Colonic mucosa (tissue), 4 donors: ENCODE results near the gene C16orf92. TPM values are rescaled to one million over a fixed set of nuclear protein-coding genes. Genes with fewer than 3 reads are reported as not detected.

Source experiments
- DNase-seq: peaks from one replicate; pipeline ENCODE4 v3.0.0-alpha.2; 2020
- H3K27ac ChIP-seq: fragments of 200-600 bp; one replicate; pipeline ENCODE4 v1.8.0; 2021
- H3K27me3 ChIP-seq: fragments of 200-600 bp; one replicate; pipeline ENCODE4 v1.8.0; 2021
- H3K36me3 ChIP-seq: fragments of 200-600 bp; one replicate; pipeline ENCODE4 v1.8.0; 2021
- H3K4me1 ChIP-seq: fragments of 200-600 bp; one replicate; pipeline ENCODE4 v1.8.0; 2021; ENCODE audit warnings: mild to moderate bottlenecking
- H3K4me3 ChIP-seq: fragments of 200-600 bp; one replicate; pipeline ENCODE4 v1.8.0; 2021
- H3K9ac ChIP-seq, 2 donors: one replicate each; pipeline ENCODE4 v1.7.0; 2013; ENCODE audit warnings: control low read depth in 2 of 2, low read depth in 2 of 2, low read length in 2 of 2
- H3K9me3 ChIP-seq: fragments of 200-600 bp; one replicate; pipeline ENCODE4 v1.8.0; 2021
- intact Hi-C: fragments of 100-400 bp; cut with DNase I; formaldehyde crosslinking; loops from one replicate; pipeline ENCODE4 v1.14.1; 2022
- total RNA-seq, 2 donors: library from RNA; stranded (reverse); fragmentation: NEBNext Ultra II Directional in 1 of 2; extraction: Animal tissue kit (Norgen Biotek cat#: 25700) in 1 of 2; gene quantifications; one replicate each; pipeline ENCODE4 v1.2.1, GENCODE V29; 2021
- TF ChIP-seq, protein P1 (sequence below): fragments of 200-600 bp; IDR thresholded peaks from one replicate; pipeline ENCODE4 v1.8.0; 2022; ENCODE audit warnings: antibody characterized with exemption, mild to moderate bottlenecking
- donor health status: healthy.
- donor health status: DM: no; HTN: no; CAD: no.
- donor health status: DM: no; HTN: no; CAD: no.

The C16orf92 gene
- total RNA-seq, 2 donors from 2014 or later = not detected

DNA sequence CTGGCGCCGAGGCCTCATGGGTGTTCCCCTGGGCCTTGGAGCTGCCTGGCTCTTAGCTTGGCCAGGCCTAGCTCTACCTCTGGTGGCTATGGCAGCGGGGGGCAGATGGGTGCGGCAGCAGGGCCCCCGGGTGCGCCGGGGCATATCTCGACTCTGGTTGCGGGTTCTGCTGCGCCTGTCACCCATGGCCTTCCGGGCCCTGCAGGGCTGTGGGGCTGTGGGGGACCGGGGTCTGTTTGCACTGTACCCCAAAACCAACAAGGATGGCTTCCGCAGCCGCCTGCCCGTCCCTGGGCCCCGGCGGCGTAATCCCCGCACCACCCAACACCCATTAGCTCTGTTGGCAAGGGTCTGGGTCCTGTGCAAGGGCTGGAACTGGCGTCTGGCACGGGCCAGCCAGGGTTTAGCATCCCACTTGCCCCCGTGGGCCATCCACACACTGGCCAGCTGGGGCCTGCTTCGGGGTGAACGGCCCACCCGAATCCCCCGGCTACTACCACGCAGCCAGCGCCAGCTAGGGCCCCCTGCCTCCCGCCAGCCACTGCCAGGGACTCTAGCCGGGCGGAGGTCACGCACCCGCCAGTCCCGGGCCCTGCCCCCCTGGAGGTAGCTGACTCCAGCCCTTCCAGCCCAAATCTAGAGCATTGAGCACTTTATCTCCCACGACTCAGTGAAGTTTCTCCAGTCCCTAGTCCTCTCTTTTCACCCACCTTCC, 35.5 kb upstream of the C16orf92 start:
- Histone ChIP-seq H3K9me3 (no peaks in the 10 kb centered on the region), H3K27me3 (no peaks in the 10 kb centered on the region), H3K36me3 (peaks cover 8% of the 10 kb centered on the region), H3K27ac (no peak overlapping the region), H3K9ac (no peak overlapping the region), H3K4me3 (no peak overlapping the region), H3K4me1 (peaks cover 4% of the 10 kb centered on the region)
- intact Hi-C loops = no loop called here
- DNase-seq = no peak
- TF ChIP-seq, protein P1, sequence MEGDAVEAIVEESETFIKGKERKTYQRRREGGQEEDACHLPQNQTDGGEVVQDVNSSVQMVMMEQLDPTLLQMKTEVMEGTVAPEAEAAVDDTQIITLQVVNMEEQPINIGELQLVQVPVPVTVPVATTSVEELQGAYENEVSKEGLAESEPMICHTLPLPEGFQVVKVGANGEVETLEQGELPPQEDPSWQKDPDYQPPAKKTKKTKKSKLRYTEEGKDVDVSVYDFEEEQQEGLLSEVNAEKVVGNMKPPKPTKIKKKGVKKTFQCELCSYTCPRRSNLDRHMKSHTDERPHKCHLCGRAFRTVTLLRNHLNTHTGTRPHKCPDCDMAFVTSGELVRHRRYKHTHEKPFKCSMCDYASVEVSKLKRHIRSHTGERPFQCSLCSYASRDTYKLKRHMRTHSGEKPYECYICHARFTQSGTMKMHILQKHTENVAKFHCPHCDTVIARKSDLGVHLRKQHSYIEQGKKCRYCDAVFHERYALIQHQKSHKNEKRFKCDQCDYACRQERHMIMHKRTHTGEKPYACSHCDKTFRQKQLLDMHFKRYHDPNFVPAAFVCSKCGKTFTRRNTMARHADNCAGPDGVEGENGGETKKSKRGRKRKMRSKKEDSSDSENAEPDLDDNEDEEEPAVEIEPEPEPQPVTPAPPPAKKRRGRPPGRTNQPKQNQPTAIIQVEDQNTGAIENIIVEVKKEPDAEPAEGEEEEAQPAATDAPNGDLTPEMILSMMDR = no peak

DNA sequence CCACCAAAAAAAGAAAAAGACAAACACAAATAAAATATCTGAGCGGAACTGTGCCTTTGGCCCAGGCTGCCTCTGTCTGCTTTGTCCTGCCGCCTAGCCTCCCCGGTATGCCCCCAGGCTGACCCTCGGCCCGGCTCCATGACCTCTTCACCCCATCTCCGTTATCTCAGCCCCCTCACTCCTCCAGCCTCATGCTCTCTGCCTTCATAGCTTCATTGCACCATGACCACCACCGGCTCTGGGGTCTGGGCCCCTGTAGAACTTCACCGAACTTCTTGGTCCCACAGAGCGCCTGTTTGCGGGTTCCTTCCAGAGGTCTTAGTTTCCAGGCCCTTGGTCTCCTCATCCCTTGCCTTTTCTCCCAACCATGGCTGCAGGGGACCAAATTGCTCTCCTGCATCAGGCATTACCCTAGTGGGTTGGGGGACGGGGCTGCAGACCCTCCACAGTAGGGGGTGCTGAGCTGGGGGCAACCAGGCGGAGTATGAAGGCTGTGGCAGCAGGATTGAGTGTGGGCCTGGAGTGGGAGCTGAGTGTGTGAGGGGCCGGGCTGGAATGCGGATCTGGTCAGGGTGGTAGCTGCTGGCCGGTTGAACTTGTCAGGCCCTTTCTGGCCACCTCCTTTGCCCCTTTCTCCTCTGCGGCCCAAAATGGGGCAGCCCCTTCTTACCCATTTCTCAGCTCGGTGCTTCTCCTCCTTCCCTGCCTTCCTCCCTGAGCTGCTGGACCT, 34.5 kb upstream of the C16orf92 start:
- Histone ChIP-seq H3K36me3 (peaks cover 8% of the 10 kb centered on the region), H3K4me3 (no peak overlapping the region), H3K9me3 (no peaks in the 10 kb centered on the region), H3K27ac (no peak overlapping the region), H3K9ac (peak overlapping the region in 1 of 2 donors; percentile 42), H3K4me1 (peaks cover 4% of the 10 kb centered on the region), H3K27me3 (no peaks in the 10 kb centered on the region)
- DNase-seq = no peak
- TF ChIP-seq, protein P1 = no peak
- intact Hi-C loops = no loop called here

DNA sequence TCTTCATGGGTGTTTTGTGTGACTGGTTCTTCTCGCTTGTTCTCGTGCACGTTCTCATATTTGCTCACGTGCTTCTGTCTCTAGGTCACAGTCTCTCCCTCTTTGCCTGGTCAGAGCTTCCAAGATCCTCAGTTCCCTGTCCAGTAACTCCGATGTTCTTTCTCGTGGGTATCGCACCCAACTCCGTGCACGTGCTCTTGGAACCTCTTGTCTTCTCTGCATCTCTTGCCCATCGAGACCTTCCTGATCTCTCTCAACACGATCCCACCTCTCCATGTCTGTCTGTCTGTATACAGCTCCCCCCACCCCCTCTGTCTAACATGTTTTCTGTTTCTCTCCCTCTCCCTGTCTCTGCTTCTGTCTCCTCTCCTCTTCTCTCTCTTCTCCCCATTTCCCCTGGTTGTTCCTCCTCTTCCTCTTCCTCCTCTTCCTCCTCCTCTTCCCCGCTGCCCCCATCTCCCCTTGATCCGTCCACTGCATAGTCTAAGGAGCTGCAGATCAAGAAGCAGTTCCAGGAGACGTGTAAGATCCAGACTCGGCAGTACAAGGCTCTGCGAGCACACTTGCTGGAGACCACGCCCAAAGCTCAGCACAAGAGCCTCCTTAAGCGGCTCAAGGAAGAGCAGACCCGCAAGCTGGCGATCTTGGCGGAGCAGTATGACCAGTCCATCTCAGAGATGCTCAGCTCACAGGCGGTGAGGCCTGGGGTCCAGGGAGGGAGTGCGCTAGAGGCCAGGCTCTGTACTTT, 33.7 kb upstream of the C16orf92 start:
- H3K27ac ChIP-seq = peak overlapping the region; percentile 65
- intact Hi-C loops = no loop called here
- H3K27me3 ChIP-seq = no peaks in the 10 kb centered on the region
- H3K4me1 ChIP-seq = peaks cover 4% of the 10 kb centered on the region
- no peak overlapping the region for H3K4me3 ChIP-seq
- H3K9ac ChIP-seq = peak overlapping the region in 1 of 2 donors; percentile 42
- H3K9me3 ChIP-seq = no peaks in the 10 kb centered on the region
- H3K36me3 ChIP-seq = peaks cover 8% of the 10 kb centered on the region
- DNase-seq = no peak
- TF ChIP-seq, protein P1 = no peak

DNA sequence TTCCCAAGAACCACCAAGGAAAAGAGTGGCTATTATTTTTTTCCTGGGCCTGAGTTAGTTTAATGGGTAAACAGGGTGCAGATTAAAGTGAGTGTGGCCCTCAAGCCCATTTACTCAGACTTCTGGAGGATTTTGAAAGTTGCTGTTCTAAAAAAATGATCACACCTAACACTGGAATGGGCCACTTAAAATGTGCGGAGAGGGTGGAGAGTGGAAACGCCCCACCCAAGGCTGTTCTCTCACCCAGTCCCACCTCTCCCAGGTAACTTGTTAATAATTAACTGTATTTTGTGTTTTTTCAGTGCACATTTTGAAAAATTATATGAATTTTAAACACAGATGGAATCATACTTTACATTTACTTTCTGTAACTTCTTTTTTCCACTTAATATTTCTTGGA, 33.0 kb upstream of the C16orf92 start:
- peak overlapping the region; percentile 65 for H3K27ac ChIP-seq
- peak; percentile 52 for DNase-seq

More for the DNA sequence above, 33.0 kb upstream of the C16orf92 start:
- Histone ChIP-seq H3K36me3 (peaks cover 7% of the 10 kb centered on the region), H3K9ac (peak overlapping the region in 1 of 2 donors; percentile 42), H3K9me3 (no peaks in the 10 kb centered on the region), H3K4me3 (no peak overlapping the region), H3K27me3 (no peaks in the 10 kb centered on the region), H3K4me1 (peaks cover 4% of the 10 kb centered on the region)
- intact Hi-C loops = no loop called here
- TF ChIP-seq, protein P1 = no peak
